NCI-H1417 (cell line): ENCODE measurements around the gene WDR18.

Experiments used
- DNase-seq, 3 experiments: peaks; one replicate each; lab custom pipeline; 2025; lab: John Stamatoyannopoulos, UW

The WDR18 gene

GRCh38 chr19:1042689-1043511 is 58.8 kb downstream of the WDR18 start:
- no peak for DNase-seq
